OCI-LY1 (cell line): ENCODE results near the gene COL18A1.

Source experiments
- H2AFZ ChIP-seq: fragments of 200-600 bp; sonication (generic), shearing (Covaris generic); 2 replicates; pipeline ENCODE4 v1.6.0; 2014; ENCODE audit warnings: antibody characterized with exemption, mild to moderate bottlenecking, low read length
- H3F3A ChIP-seq: fragments of 200-600 bp; sonication (generic), shearing (Covaris generic); 2 replicates; pipeline ENCODE4 v1.6.0; 2014; ENCODE audit warnings: mild to moderate bottlenecking, antibody characterized with exemption, low read length, moderate library complexity; ENCODE audit not compliant: insufficient read depth
- H3K27ac ChIP-seq: fragments of 200-600 bp; sonication (generic); 2 replicates; pipeline ENCODE4 v1.5.1; 2014; ENCODE audit warnings: low read length, mixed run types, mild to moderate bottlenecking, low read depth; ENCODE audit not compliant: poor library complexity, severe bottlenecking
- H3K27me3 ChIP-seq: fragments of 200-600 bp; sonication (generic); 2 replicates; pipeline ENCODE4 v1.6.0; 2014; ENCODE audit warnings: antibody characterized with exemption, mild to moderate bottlenecking, low read length, moderate library complexity; ENCODE audit not compliant: insufficient read depth
- H3K36me3 ChIP-seq: fragments of 200-600 bp; sonication (generic); 2 replicates; pipeline ENCODE4 v1.6.1; 2014; ENCODE audit warnings: mild to moderate bottlenecking, antibody characterized with exemption, low read length, moderate library complexity, mixed read lengths; ENCODE audit not compliant: insufficient read depth
- H3K4me1 ChIP-seq: fragments of 200-600 bp; sonication (generic); 2 replicates; pipeline ENCODE4 v1.5.1; 2014; ENCODE audit warnings: mild to moderate bottlenecking, low read length, moderate library complexity; ENCODE audit not compliant: insufficient read depth, severe bottlenecking
- H3K4me2 ChIP-seq: fragments of 200-600 bp; sonication (generic), shearing (Covaris generic); 2 replicates; pipeline ENCODE4 v1.6.1; 2014; ENCODE audit warnings: low read length
- H3K4me3 ChIP-seq: fragments of 200-600 bp; sonication (generic); 2 replicates; pipeline ENCODE4 v1.5.1; 2014; ENCODE audit warnings: low read length, low read depth, mild to moderate bottlenecking, mixed read lengths; ENCODE audit not compliant: poor library complexity, severe bottlenecking
- H3K79me2 ChIP-seq: fragments of 200-600 bp; shearing (Covaris generic); 2 replicates; pipeline ENCODE4 v1.6.1; 2016; ENCODE audit warnings: mixed run types, low read length, mixed read lengths; ENCODE audit not compliant: insufficient read depth
- H3K9ac ChIP-seq: fragments of 200-600 bp; sonication (generic), shearing (Covaris generic); 2 replicates; pipeline ENCODE4 v1.6.1; 2014; ENCODE audit warnings: mild to moderate bottlenecking, low read length, mixed read lengths
- H3K9me2 ChIP-seq: fragments of 200-600 bp; sonication (generic), shearing (Covaris generic); 2 replicates; pipeline ENCODE4 v1.6.1; 2014; ENCODE audit warnings: low read depth, mild to moderate bottlenecking, low read length, mixed read lengths
- H3K9me3 ChIP-seq: fragments of 200-600 bp; shearing (Covaris generic); 2 replicates; pipeline ENCODE4 v1.6.1; 2014; ENCODE audit warnings: low read length, mixed read lengths
- H4K20me1 ChIP-seq: fragments of 200-600 bp; sonication (generic), shearing (Covaris generic); 2 replicates; pipeline ENCODE4 v1.6.0; 2016; ENCODE audit warnings: mild to moderate bottlenecking, low read length; ENCODE audit not compliant: insufficient read depth
- CTCF ChIP-seq: fragments of 200-600 bp; sonication (generic), shearing (Covaris generic); IDR thresholded peaks from 2 replicates; pipeline ENCODE4 v1.5.1; 2017; ENCODE audit warnings: mild to moderate bottlenecking, antibody characterized with exemption, low read length, moderate library complexity, mixed read lengths
- EZH2 ChIP-seq: fragments of 200-600 bp; sonication (generic), shearing (Covaris generic); IDR thresholded peaks from 2 replicates; pipeline ENCODE4 v1.8.0; 2017; ENCODE audit warnings: borderline replicate concordance, mixed run types, mild to moderate bottlenecking, antibody characterized with exemption, low read length, moderate library complexity, mixed read lengths

COL18A1 gene

GRCh38 chr21:45363921-45364467, 41.0 kb upstream of the COL18A1 start:
- no peak overlapping the region for H3K4me2 ChIP-seq
- no peaks in the 10 kb centered on the region for H3K36me3 ChIP-seq
- TF ChIP-seq CTCF: no peak
- no peak for TF ChIP-seq EZH2
- no peaks in the 10 kb centered on the region for H4K20me1 ChIP-seq
- H3F3A ChIP-seq: no peaks in the 10 kb centered on the region
- H3K9me2 ChIP-seq: no peaks in the 10 kb centered on the region
- no peaks in the 10 kb centered on the region for H3K9me3 ChIP-seq
- no peak overlapping the region for H3K9ac ChIP-seq
- no peak overlapping the region for H3K27ac ChIP-seq
- no peaks in the 10 kb centered on the region for H3K4me1 ChIP-seq
- no peaks in the 10 kb centered on the region for H3K79me2 ChIP-seq
- H2AFZ ChIP-seq: no peak overlapping the region
- H3K27me3 ChIP-seq: peaks cover 10% of the 10 kb centered on the region; the same call in 1 of the 2 replicates
- H3K4me3 ChIP-seq: no peak overlapping the region

DNA sequence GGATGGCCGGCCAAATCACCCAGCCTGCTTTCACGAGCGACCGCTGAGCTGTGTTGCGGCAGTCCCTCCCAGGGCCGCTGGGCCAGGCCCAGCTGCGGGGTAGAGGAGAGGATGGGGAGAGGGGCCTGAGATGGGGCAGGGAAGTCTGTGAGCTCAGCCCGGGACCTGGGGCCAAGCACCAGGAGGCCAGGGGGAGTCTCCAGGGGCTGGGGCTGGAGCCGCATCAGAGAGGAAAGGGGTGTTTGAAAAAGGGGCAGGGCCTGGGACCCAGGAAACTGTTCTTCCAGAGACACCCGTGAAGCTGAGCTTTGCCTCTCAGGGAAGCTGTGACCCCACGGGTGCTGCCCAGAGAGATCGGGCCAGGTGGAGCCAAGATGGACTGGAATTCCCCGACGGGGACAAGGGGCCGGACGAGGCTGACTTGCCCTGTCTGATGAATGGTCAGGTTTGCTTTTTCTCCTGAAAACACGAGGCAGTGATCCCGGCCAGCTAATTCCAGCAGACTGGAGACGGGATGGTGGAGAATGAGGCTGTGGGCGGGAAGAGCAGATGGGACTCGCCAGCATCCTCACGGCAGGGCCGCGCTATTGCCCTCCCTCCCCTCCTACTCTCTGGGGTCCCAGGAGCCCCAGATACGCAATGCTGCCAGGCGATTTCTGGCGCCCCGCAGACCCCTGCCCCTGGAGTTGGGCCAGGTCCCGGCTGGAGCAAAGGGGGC, 40.3 kb upstream of the COL18A1 start:
- Histone ChIP-seq H3K4me3 (no peak overlapping the region), H3K27me3 (peaks cover 10% of the 10 kb centered on the region; the same call in 1 of the 2 replicates), H3K4me1 (no peaks in the 10 kb centered on the region), H2AFZ (no peak overlapping the region), H3K9ac (no peak overlapping the region), H3K27ac (no peak overlapping the region), H3K9me3 (no peaks in the 10 kb centered on the region), H3K4me2 (no peak overlapping the region), H3F3A (no peaks in the 10 kb centered on the region), H3K79me2 (no peaks in the 10 kb centered on the region), H3K9me2 (no peaks in the 10 kb centered on the region), H4K20me1 (no peaks in the 10 kb centered on the region), H3K36me3 (no peaks in the 10 kb centered on the region)
- TF ChIP-seq EZH2 (no peak), CTCF (no peak)

GRCh38 chr21:45365186-45365607, 39.8 kb upstream of the COL18A1 start:
- H2AFZ ChIP-seq: no peak overlapping the region
- no peaks in the 10 kb centered on the region for H3K9me3 ChIP-seq
- H3K79me2 ChIP-seq: no peaks in the 10 kb centered on the region
- TF ChIP-seq CTCF (no peak), EZH2 (no peak)
- no peaks in the 10 kb centered on the region for H3K9me2 ChIP-seq
- H3F3A ChIP-seq: no peaks in the 10 kb centered on the region
- peaks cover 10% of the 10 kb centered on the region; the same call in 1 of the 2 replicates for H3K27me3 ChIP-seq
- no peak overlapping the region for H3K9ac ChIP-seq
- no peak overlapping the region for H3K27ac ChIP-seq
- H3K4me2 ChIP-seq: no peak overlapping the region
- H3K36me3 ChIP-seq: no peaks in the 10 kb centered on the region
- H4K20me1 ChIP-seq: no peaks in the 10 kb centered on the region
- no peaks in the 10 kb centered on the region for H3K4me1 ChIP-seq
- H3K4me3 ChIP-seq: no peak overlapping the region
